GM18520 (cell line): ENCODE data around the gene VIT.
"Not testable (repeated sequence)": the region's sequence is repeated elsewhere in the genome, so short reads cannot be mapped to it uniquely, and the experiment has no call there.

Source experiments
- ATAC-seq: cut with Tn5 transposase; IDR thresholded peaks from one replicate; pipeline ENCODE4 v1.9.1; 2021; ENCODE audit not compliant: unreplicated experiment

VIT gene

DNA sequence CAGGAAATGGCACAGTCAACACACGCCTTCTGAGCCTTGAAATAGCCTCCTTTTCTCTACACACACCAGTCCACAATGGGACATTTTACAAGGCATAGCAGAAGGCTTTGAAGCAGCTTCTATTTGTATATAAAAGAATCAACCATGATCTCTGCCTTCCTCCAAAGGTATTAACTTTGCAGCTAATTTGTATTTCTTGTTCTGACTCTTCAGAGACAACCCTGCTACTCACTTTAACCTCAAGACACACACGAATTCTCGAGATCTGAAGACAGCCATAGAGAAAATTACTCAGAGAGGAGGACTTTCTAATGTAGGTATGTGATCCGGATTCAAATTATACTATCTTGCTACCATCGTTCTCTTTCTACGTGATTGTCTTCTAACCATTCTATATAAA lies 104.6 kb downstream of the VIT start:
- ATAC-seq, result peak; percentile 41

- ATAC-seq, result no peak
Measured at GRCh38 chr2:36802952-36803351, 106.4 kb downstream of the VIT start.

- ATAC-seq, result no peak
Measured at GRCh38 chr2:36805635-36806224, 109.2 kb downstream of the VIT start.

- ATAC-seq, result no peak
Measured at GRCh38 chr2:36807223-36807886, 110.8 kb downstream of the VIT start.

DNA sequence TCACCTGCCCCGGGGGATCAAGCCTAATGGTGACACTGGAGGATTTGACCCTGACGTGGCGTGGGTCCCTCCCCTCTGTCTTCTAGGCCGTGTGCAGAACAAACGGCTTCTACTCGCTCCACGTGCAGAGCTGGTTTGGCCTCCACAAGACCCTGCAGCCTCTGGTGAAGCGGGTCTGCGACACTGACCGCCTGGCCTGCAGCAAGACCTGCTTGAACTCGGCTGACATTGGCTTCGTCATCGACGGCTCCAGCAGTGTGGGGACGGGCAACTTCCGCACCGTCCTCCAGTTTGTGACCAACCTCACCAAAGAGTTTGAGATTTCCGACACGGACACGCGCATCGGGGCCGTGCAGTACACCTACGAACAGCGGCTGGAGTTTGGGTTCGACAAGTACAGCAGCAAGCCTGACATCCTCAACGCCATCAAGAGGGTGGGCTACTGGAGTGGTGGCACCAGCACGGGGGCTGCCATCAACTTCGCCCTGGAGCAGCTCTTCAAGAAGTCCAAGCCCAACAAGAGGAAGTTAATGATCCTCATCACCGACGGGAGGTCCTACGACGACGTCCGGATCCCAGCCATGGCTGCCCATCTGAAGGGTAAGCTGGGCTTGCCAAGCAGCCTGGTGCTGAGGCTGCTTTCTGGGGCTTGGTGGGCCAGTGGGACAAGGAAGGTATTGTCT lies 112.0 kb downstream of the VIT start:
- ATAC-seq, result no peak

DNA sequence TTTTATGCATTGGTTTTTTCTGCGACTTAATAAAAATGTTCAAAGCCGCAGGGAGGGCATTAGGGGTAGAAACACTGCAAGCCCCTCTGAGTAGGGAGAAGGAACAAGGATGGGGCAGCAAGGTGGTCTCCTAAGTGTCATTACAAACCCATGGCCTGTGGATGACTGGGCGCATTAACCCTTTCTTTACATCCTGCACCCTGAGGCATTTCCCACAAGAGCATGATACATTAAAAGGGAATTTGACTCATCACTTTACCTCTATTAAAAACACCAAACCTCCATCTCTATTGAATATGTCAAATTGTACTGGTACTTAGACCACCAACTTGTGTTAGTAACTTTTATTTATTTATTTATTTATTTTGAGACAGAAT lies 112.5 kb downstream of the VIT start:
- no peak for ATAC-seq

GRCh38 chr2:36811071-36811470 lies 114.6 kb downstream of the VIT start:
- ATAC-seq, result no peak

GRCh38 chr2:36812196-36812595 lies 115.7 kb downstream of the VIT start:
- no peak for ATAC-seq

GRCh38 chr2:36818542-36818941 lies 122.0 kb downstream of the VIT start:
- ATAC-seq, result no peak

GRCh38 chr2:36819095-36819711 lies 122.7 kb downstream of the VIT start:
- no peak for ATAC-seq

GRCh38 chr2:36820942-36821605 lies 124.6 kb downstream of the VIT start:
- ATAC-seq, result no peak

- no peak for ATAC-seq
Measured at GRCh38 chr2:36823862-36824261, 127.4 kb downstream of the VIT start.

DNA sequence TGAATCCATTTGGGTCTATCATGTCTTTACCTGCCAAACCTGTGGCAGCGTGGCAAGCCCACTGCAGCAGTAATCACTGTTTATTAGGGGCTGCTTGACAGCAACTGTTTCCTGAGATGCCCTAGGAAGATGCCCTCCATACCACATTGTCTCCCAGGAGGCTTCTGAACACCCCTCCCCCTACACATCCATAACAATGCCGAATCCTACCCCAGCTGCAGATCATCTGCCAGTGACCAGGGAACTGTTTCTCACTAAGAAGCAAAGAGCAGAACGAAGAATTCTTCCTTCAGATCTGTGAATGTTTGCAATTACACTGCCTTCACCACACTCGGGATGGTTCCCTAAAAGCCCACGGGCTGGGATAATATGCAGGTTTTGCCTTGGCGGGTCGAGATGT lies 127.8 kb downstream of the VIT start:
- ATAC-seq, result no peak

- ATAC-seq, result not testable (repeated sequence)
Measured at GRCh38 chr2:36824683-36825082, 128.2 kb downstream of the VIT start.

DNA sequence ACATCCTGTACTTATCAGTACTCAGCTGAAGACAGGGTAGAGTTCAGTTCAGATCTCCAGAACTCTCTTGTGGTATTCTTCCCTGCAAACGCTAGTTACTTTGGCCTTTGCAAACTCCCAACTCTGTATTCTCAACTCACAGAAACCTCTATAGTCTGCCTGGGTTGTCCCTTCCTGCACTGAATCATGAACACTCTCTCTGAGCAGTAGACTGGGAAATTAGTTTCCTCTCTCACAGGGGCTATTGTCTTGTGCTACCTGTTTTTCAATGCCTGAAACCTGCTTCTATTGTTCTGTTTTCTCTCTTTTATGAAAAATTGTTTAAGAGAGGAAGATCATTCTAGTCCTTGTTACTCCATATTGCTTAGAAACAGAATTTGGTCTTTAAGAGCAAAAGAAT lies 134.7 kb downstream of the VIT start:
- ATAC-seq, result no peak

DNA sequence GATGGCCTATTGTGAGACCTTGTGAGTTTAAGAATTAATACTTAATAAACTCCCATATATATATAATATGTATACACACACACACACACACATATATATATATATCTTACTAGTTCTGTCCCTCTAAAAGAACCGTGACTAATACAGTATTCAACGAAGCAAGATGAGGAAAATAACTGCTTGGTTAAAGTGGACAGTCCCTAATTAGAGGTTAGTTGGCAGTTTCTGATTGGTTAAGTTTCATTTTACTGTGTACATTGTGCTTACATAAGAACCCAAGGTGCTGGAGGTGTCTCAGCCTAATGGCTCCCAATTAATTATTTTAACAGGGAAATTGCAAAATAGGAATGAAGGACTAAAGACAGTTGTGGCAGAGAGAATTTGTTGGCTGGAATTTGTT lies 137.7 kb downstream of the VIT start:
- ATAC-seq, result no peak

- ATAC-seq, result no peak
Measured at GRCh38 chr2:36834731-36835524, 138.4 kb downstream of the VIT start.

DNA sequence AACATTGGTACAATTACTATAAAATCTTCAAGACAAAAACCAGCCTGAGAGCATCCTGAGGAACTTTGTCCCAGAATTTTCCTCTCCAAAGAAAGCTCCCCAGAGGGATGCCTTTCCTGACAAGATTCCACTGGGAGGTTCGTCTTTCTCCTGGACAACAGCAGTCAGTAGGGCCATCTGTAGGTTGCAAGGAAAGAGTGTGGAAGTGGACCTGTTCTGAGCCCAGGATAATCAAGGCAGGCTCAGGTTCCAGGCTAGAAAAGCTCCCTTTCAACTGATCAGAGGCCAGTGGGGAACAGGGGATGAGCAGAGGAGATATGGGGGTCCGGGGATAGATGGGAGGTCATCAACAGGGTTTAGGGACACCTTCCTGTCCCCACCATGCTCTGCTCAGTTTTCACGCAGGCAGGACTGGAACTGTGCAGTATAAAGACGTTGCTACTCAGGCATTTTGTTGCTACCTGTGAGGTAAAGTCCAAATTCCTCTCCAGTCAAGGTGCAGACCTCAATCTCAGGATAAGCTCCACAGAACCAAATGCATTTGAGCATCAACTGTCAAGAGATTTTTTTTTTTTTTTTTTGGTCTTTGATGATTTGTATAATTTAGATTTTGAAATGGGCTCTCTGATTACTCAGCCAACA lies 143.6 kb downstream of the VIT start:
- no peak for ATAC-seq

DNA sequence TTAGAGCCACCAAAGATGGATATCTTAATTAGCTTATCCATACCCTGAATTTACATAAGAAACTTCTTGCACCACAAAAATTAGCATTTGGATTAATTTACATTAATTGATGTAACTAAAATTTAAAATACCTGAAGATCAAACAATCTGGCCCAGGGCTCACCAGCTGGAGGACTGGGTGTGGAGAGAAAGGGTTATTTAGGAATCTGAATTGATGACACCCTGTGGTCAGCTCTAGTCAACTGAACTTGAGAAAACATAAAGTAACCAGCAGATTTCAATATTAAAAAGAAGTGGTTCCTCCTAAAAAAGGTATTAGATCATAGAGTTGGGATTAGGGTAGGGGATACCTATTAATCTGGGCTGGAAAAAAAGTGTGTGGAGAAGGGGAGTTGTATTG lies 147.3 kb downstream of the VIT start:
- ATAC-seq, result no peak

GRCh38 chr2:36849265-36849664 lies 152.8 kb downstream of the VIT start:
- no peak for ATAC-seq
